GM12878 (cell line): ENCODE results near the gene MTMR4. TPM values are rescaled to one million over a fixed set of nuclear protein-coding genes. Genes with fewer than 3 reads are reported as not detected.
A peak's percentile ranks its signal among the peaks of the same experiment; 100 is the strongest.

ENCODE experiments used
- ATAC-seq: fragments of 200-7000 bp; cut with Tn5 transposase; 3 replicates; pipeline ENCODE4 v1.9.1; 2020; ENCODE audit warnings: mild to moderate bottlenecking, moderate library complexity
- BruUV-seq: library from RNA; stranded (reverse); fragments of 400-500 nt; replicated peaks from 2 replicates; lab custom pipeline; 2021; lab: Mats Ljungman, UMichigan
- CTCF ChIA-PET: fragments of 300-600 bp; sonication (Branson Sonifier 250); formaldehyde crosslinking; extraction: SDS; loops from one replicate; lab custom pipeline; 2021; ENCODE audit warnings: inconsistent platforms; lab: Yijun Ruan, JAX
- POLR2A ChIA-PET: fragments of 350-600 bp; formaldehyde crosslinking; extraction: SDS; loops from one replicate; lab custom pipeline; 2021; ENCODE audit warnings: inconsistent platforms; lab: Charles Lee
- RAD21 ChIA-PET: fragments of 300-600 bp; sonication (Branson Sonifier 250); formaldehyde crosslinking; loops from one replicate; lab custom pipeline; 2023; ENCODE audit warnings: antibody characterized with exemption; ENCODE audit not compliant: unreplicated experiment; lab: Charles Lee
- SMC1A ChIA-PET: fragments of 300-600 bp; sonication (Branson Sonifier 250); formaldehyde crosslinking; loops from one replicate; lab custom pipeline; 2023; ENCODE audit not compliant: unreplicated experiment, uncharacterized antibody; lab: Charles Lee
- DNase-seq: peaks from one replicate; pipeline ENCODE4 v3.0.0-alpha.2; 2011; ENCODE audit warnings: low read depth, low spot score
- FAIRE-seq: peaks from 3 replicates; lab custom pipeline; 2011; peaks lifted over from hg19 to GRCh38; lab: Jason Lieb, UNC
- H2AFZ ChIP-seq: 2 replicates; pipeline ENCODE4 v1.6.0; 2011; ENCODE audit warnings: low read depth, low read length, control low read depth; ENCODE audit not compliant: control insufficient read depth
- H3K27ac ChIP-seq: 2 replicates; pipeline ENCODE4 v1.5.1; 2011; ENCODE audit warnings: control low read depth; ENCODE audit not compliant: control insufficient read depth, insufficient read depth
- H3K27me3 ChIP-seq, 2 experiments: replicated peaks in 1 of 2; 2 replicates each; pipeline versions ENCODE4 v1.6.0 to v1.6.1; 2011; ENCODE audit warnings: low read length in 1 of 2; ENCODE audit not compliant: control insufficient read depth in 2 of 2, insufficient read depth in 2 of 2
- H3K36me3 ChIP-seq, 2 experiments: 2 replicates each; pipeline ENCODE4 v1.5.1; 2011; ENCODE audit warnings: low read length in 1 of 2; ENCODE audit not compliant: control insufficient read depth in 2 of 2, insufficient read depth in 2 of 2
- H3K4me1 ChIP-seq: 2 replicates; pipeline ENCODE4 v1.6.1; 2011; ENCODE audit warnings: mild to moderate bottlenecking, low read length, moderate library complexity, mixed read lengths; ENCODE audit not compliant: control insufficient read depth, insufficient read depth
- H3K4me2 ChIP-seq: 2 replicates; pipeline ENCODE4 v1.6.0; 2011; ENCODE audit warnings: control low read depth; ENCODE audit not compliant: control insufficient read depth, insufficient read depth
- H3K4me3 ChIP-seq: fragments of 200-600 bp; sonication (generic); 2 replicates; pipeline ENCODE4 v1.5.1; 2016
- H3K79me2 ChIP-seq: 2 replicates; pipeline ENCODE4 v1.6.0; 2011; ENCODE audit warnings: low read length; ENCODE audit not compliant: control insufficient read depth, insufficient read depth
- H3K9ac ChIP-seq: 2 replicates; pipeline ENCODE4 v1.8.0; 2011; ENCODE audit warnings: low read length, control low read depth, mixed read lengths; ENCODE audit not compliant: control insufficient read depth, insufficient read depth
- H3K9me3 ChIP-seq: replicated peaks from 3 replicates; pipeline ENCODE4 v1.5.1; 2011; ENCODE audit warnings: mild to moderate bottlenecking, low read length; ENCODE audit not compliant: control insufficient read depth, insufficient read depth
- H4K20me1 ChIP-seq: 2 replicates; pipeline ENCODE4 v1.6.0; 2011; ENCODE audit not compliant: control insufficient read depth, insufficient read depth
- ASH2L ChIP-seq: fragments of 300-600, 200-600 bp; sonication (generic); IDR thresholded peaks from 2 replicates; pipeline ENCODE4 v1.6.1; 2017; ENCODE audit warnings: low read depth, mild to moderate bottlenecking, borderline replicate concordance
- BACH1 ChIP-seq: fragments of 450-650 bp; IDR thresholded peaks from 2 replicates; pipeline ENCODE4 v1.6.1; 2017; ENCODE audit warnings: mild to moderate bottlenecking, borderline replicate concordance
- BMI1 ChIP-seq: fragments of 450-650 bp; IDR thresholded peaks from 2 replicates; pipeline ENCODE4 v1.6.1; 2016; ENCODE audit warnings: mild to moderate bottlenecking, moderate library complexity, borderline replicate concordance
- CBX3 ChIP-seq: fragments of 200-600 bp; sonication (generic); IDR thresholded peaks from 2 replicates; pipeline ENCODE4 v1.6.1; 2016; ENCODE audit warnings: low read depth, borderline replicate concordance
- NFIC ChIP-seq: IDR thresholded peaks from 2 replicates; pipeline ENCODE4 v1.6.1; 2012; ENCODE audit warnings: low read depth, mild to moderate bottlenecking, inconsistent platforms, low read length, moderate library complexity
- NR2C1 ChIP-seq: fragments of 450-650 bp; IDR thresholded peaks from 2 replicates; pipeline ENCODE4 v1.6.1; 2017; ENCODE audit warnings: antibody characterized with exemption, mild to moderate bottlenecking, moderate library complexity
- NR2F1 ChIP-seq: fragments of 450-650 bp; conservative IDR thresholded peaks from 2 replicates; pipeline ENCODE4 v1.6.1; 2017; ENCODE audit warnings: mild to moderate bottlenecking
- POLR2AphosphoS5 ChIP-seq: IDR thresholded peaks from 2 replicates; pipeline ENCODE4 v1.6.1; 2011; ENCODE audit warnings: mild to moderate bottlenecking, low read length, inconsistent platforms
- RAD51 ChIP-seq: fragments of 450-650 bp; IDR thresholded peaks from 2 replicates; pipeline ENCODE4 v1.6.1; 2016; ENCODE audit warnings: moderate library complexity, mild to moderate bottlenecking, inconsistent platforms
- RUNX3 ChIP-seq: IDR thresholded peaks from 2 replicates; pipeline ENCODE4 v1.6.1; 2012; ENCODE audit warnings: low read length, inconsistent platforms
- TCF3 ChIP-seq: IDR thresholded peaks from 2 replicates; pipeline ENCODE4 v1.6.1; 2012; ENCODE audit warnings: low read depth, mild to moderate bottlenecking, low read length, borderline replicate concordance; ENCODE audit not compliant: insufficient read depth
- WGBS: methylation state at CpG from one replicate; pipeline ENCODE4 v1.1.6; 2016; ENCODE audit warnings: low lambda C conversion rate; ENCODE audit not compliant: insufficient replicate concordance, insufficient coverage; ENCODE audit errors: missing lambda C conversion rate; 5-methylcytosine and 5-hydroxymethylcytosine counted together
- in situ Hi-C: fragments of 300-500 bp; cut with MboI; formaldehyde crosslinking; loops from 9 replicates; pipeline ENCODE4 v1.14.3; 2018; ENCODE audit warnings: mixed read lengths
- intact Hi-C: fragments of 100-400 bp; cut with micrococcal nuclease; formaldehyde crosslinking; loops from one replicate; pipeline ENCODE4 v1.14.2; 2022; ENCODE audit not compliant: unreplicated experiment
- polyA plus RNA-seq, 11 experiments: library from polyadenylated mRNA; depleted of rRNA in 4 of 11; unstranded in 6 of 11; stranded (reverse) in 5 of 11; fragments of >200 nt; fragmentation: Nextera tagmentation in 4 of 11; fragmentation: Illumina TruSeq in 1 of 11; extraction: Ambion mirVana in 4 of 11; extraction: Trizol in 1 of 11; gene quantifications; 1 replicate in 1 of 11; 2 replicates in 10 of 11; pipeline versions ENCODE4 v1.2.1 to v1.2.3, GENCODE V29; 2011 to 2016; ENCODE audit warnings: inconsistent platforms in 2 of 11, missing spikeins in 2 of 11, low read depth in 1 of 11
- total RNA-seq, 4 experiments: library from RNA; depleted of rRNA in 3 of 4; stranded (reverse); fragments of >200 nt in 3 of 4; fragmentation: Illumina TruSeq in 1 of 4; extraction: Trizol in 1 of 4; gene quantifications; 2 replicates each; pipeline versions ENCODE4 v1.2.1 to v1.2.3, GENCODE V29; 2013 to 2021
- TF ChIP-seq, protein P1 (sequence below): IDR thresholded peaks from 2 replicates; pipeline ENCODE4 v1.6.1; 2011; ENCODE audit warnings: low read depth, mild to moderate bottlenecking, low read length, moderate library complexity, borderline replicate concordance; ENCODE audit errors: extremely low read depth
- TF ChIP-seq, protein P2 (sequence below): fragments of 450-650 bp; IDR thresholded peaks from 2 replicates; pipeline ENCODE4 v1.6.1; 2017; ENCODE audit warnings: mild to moderate bottlenecking
- TF ChIP-seq, protein P3 (sequence below): fragments of 450-650 bp; IDR thresholded peaks from 2 replicates; pipeline ENCODE4 v1.6.1; 2018; ENCODE audit warnings: borderline replicate concordance, mild to moderate bottlenecking; ENCODE audit not compliant: partially characterized antibody

Gene MTMR4
- total and polyA plus RNA-seq, 10 of the 15 experiments (the other 5 are each of a cell fraction or from before 2014, with no cell fraction given): 12.8 to 127 (median 53.2) TPM

DNA sequence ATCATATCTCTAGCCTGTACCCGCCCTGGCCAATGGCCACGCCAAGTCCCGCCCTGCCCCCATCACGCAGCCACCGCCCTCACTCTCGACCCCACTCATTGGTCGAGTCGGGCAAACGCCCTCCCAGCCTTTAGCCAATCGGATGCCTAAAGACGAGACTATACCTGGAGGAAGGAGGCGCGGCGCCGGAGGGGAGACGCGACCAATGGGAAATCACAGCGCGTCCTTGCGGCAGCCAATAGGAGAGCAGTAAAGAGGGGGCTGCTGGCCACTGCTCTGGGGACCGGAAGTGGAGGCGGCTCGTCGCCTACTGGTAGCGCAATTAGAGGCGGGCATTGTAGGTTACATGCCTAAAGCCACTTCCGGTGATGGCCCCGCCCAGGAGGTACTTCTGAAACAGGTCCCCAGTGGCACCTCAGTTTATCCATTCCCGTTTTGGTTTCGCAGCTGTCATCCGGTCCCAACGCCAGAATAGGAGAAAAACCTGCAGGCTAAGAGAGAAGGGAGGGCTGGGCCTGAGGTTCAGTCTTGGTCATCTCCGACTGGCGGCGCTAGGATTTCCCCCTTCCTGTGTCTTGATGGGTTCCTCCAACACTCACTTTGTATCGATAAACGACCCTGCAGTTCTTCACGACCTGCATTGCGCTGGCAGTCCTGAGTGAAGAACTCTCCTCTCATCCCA lies 3.6 kb upstream of the MTMR4 start (continued):
- TF ChIP-seq, protein P1, sequence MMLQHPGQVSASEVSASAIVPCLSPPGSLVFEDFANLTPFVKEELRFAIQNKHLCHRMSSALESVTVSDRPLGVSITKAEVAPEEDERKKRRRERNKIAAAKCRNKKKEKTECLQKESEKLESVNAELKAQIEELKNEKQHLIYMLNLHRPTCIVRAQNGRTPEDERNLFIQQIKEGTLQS: peak; percentile 12; the same call in 1 of the 2 replicates
- TF ChIP-seq CBX3: no peak
- TF ChIP-seq NFIC: no peak
- TF ChIP-seq, protein P2, sequence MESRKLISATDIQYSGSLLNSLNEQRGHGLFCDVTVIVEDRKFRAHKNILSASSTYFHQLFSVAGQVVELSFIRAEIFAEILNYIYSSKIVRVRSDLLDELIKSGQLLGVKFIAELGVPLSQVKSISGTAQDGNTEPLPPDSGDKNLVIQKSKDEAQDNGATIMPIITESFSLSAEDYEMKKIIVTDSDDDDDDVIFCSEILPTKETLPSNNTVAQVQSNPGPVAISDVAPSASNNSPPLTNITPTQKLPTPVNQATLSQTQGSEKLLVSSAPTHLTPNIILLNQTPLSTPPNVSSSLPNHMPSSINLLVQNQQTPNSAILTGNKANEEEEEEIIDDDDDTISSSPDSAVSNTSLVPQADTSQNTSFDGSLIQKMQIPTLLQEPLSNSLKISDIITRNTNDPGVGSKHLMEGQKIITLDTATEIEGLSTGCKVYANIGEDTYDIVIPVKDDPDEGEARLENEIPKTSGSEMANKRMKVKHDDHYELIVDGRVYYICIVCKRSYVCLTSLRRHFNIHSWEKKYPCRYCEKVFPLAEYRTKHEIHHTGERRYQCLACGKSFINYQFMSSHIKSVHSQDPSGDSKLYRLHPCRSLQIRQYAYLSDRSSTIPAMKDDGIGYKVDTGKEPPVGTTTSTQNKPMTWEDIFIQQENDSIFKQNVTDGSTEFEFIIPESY: no peak
- TF ChIP-seq BMI1: no peak

DNA sequence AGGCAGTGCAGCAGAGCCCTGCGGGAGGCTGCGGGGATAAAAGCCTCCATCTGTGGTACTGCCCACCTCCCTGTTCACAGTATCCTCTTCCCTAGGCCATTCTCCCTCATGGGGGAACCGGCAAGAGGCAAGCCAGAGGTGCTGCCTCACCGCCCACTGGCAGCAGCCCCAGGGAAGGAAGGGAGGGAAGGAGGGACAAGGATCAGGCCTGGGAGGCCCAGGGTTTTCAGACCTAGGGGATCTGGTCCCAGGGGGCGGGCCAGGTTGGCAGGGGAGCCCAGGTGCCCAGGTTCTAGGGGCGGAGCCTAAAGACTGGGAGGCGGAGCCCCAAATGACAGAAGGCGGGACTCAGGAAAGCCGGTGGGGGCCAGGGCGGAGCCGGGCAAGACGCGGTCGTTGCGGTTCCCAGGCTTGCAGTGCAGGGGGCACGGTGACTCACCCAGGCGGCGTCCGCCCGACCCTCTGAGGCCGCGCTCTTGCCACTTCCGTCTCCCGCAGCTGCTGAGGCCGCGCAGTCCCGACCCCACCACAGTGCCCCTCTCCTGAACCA lies 3.0 kb upstream of the MTMR4 start:
- peak overlapping the region; percentile 99 for H3K4me3 ChIP-seq
- no peak for DNase-seq
- no peaks in the 10 kb centered on the region; the same call in 2 of the 3 replicates for H3K9me3 ChIP-seq
- peak overlapping the region; percentile 97 for H3K9ac ChIP-seq
- H3K4me1 ChIP-seq: peaks cover 24% of the 10 kb centered on the region
- 0 out of 2 replicates have a peak, but pooled peaks cover 2% of the 10 kb centered on the region for H4K20me1 ChIP-seq
- no peak for ATAC-seq
- no peak for FAIRE-seq
- WGBS: under 1% methylated on average over 27 of the region's 27 CpGs
- H3K27ac ChIP-seq: peak overlapping the region; percentile 84
- in situ Hi-C loops: no loop called here
- intact Hi-C loops: loop anchor here (5.0 kb wide), 2 partner anchors 100 to 175 kb away; no protein-coding TSS in a partner anchor
- H3K27me3 ChIP-seq: no peaks in the 10 kb centered on the region
- H3K79me2 ChIP-seq: peaks cover 34% of the 10 kb centered on the region
- 0 out of 4 replicates have a peak, but pooled peaks cover 0 to under 1% of the 10 kb centered on the region in 2 experiments for H3K36me3 ChIP-seq
- CTCF ChIA-PET: interaction anchor here (1.0 to 2.1 kb wide), 7 partner anchors 12 to 488 kb away, joined by 3 to 23 read pairs (median 4); partner anchors contain the start of genes RAD51C and TEX14
- RAD21 ChIA-PET: interaction anchor here (1.6 to 3.9 kb wide), 4 partner anchors 11 to 486 kb away, joined by 3 to 37 read pairs (median 11); no protein-coding TSS in a partner anchor
- POLR2A ChIA-PET: interaction anchor here (0.8 kb wide), 1 partner anchor 68 kb away, joined by 4 read pairs; no protein-coding TSS in a partner anchor
- H2AFZ ChIP-seq: peak overlapping the region; percentile 51
- H3K4me2 ChIP-seq: peak overlapping the region; percentile 98
- SMC1A ChIA-PET: interaction anchor here (2.3 kb wide), 1 partner anchor 486 kb away, joined by 28 read pairs; no protein-coding TSS in a partner anchor
- no TSS peak for BruUV-seq
- no peak for TF ChIP-seq RAD51
- TF ChIP-seq NR2C1: peak; percentile 23; the same call in 1 of the 2 replicates
- TF ChIP-seq POLR2AphosphoS5: peak; percentile 83
- TF ChIP-seq, protein P3, sequence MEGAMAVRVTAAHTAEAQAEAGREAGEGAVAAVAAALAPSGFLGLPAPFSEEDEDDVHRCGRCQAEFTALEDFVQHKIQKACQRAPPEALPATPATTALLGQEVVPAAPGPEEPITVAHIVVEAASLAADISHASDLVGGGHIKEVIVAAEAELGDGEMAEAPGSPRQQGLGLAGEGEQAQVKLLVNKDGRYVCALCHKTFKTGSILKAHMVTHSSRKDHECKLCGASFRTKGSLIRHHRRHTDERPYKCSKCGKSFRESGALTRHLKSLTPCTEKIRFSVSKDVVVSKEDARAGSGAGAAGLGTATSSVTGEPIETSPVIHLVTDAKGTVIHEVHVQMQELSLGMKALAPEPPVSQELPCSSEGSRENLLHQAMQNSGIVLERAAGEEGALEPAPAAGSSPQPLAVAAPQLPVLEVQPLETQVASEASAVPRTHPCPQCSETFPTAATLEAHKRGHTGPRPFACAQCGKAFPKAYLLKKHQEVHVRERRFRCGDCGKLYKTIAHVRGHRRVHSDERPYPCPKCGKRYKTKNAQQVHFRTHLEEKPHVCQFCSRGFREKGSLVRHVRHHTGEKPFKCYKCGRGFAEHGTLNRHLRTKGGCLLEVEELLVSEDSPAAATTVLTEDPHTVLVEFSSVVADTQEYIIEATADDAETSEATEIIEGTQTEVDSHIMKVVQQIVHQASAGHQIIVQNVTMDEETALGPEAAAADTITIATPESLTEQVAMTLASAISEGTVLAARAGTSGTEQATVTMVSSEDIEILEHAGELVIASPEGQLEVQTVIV: peak; percentile 84
- TF ChIP-seq NR2F1: peak; percentile 81
- TF ChIP-seq TCF3: peak; percentile 85
- TF ChIP-seq RUNX3: peak; percentile 74
- 0 out of 2 replicates have a peak, but pooled peaks have one; percentile 46 for TF ChIP-seq ASH2L
- peak; percentile 57; the same call in 1 of the 2 replicates for TF ChIP-seq BACH1
